Activated T-cell treated with anti-CD3 and anti-CD28 coated beads for 24 hours (primary cell): Measurements from ENCODE around the gene OR1S1.
"Not testable (repeated sequence)": the region's sequence is repeated elsewhere in the genome, so short reads cannot be mapped to it uniquely, and the experiment has no call there.

Experiments used
- DNase-seq: peaks from one replicate; pipeline ENCODE4 v3.0.0-alpha.2; 2020; ENCODE audit warnings: low read depth

Gene OR1S1

GRCh38 chr11:58212420-58212819 lies at the start of gene OR1S1:
TSS of gene OR1S1 (plus strand) at chr11:58212720.
- DNase-seq, result not testable (repeated sequence)

GRCh38 chr11:58164389-58164788 lies 48.1 kb upstream of the OR1S1 start:
- DNase-seq, result no peak

- DNase-seq, result no peak
Observed at GRCh38 chr11:58164990-58165389, 47.5 kb upstream of the OR1S1 start.

GRCh38 chr11:58165504-58166106 lies 46.9 kb upstream of the OR1S1 start:
- DNase-seq, result no peak

GRCh38 chr11:58177409-58178054 lies 35.0 kb upstream of the OR1S1 start:
- DNase-seq, result no peak

- no peak for DNase-seq
Observed at GRCh38 chr11:58178444-58178843, 34.1 kb upstream of the OR1S1 start.

- DNase-seq, result no peak
Observed at GRCh38 chr11:58179648-58180047, 32.9 kb upstream of the OR1S1 start.

- DNase-seq, result no peak
Observed at GRCh38 chr11:58186938-58187337, 25.6 kb upstream of the OR1S1 start.

- no peak for DNase-seq
Observed at GRCh38 chr11:58188770-58189169, 23.8 kb upstream of the OR1S1 start, which contains the start of gene OR9Q2. TSS of gene OR9Q2 (plus strand) at chr11:58189070. CDS start at chr11:58190491, 1,421 bp downstream.

GRCh38 chr11:58192229-58192628 lies 20.3 kb upstream of the OR1S1 start:
- no peak for DNase-seq

GRCh38 chr11:58193391-58193790 lies 19.1 kb upstream of the OR1S1 start:
- no peak for DNase-seq

- no peak for DNase-seq
Observed at GRCh38 chr11:58195939-58196338, 16.6 kb upstream of the OR1S1 start.

GRCh38 chr11:58199271-58199670 lies 13.2 kb upstream of the OR1S1 start:
- DNase-seq, result no peak

- DNase-seq, result no peak
Observed at GRCh38 chr11:58204042-58204441, 8.5 kb upstream of the OR1S1 start, which contains the start of gene OR1S2. TSS of gene OR1S2 (minus strand) at chr11:58204142. CDS start at chr11:58204142, 0 bp downstream.

- no peak for DNase-seq
Observed at GRCh38 chr11:58216476-58216875, 4.0 kb downstream of the OR1S1 start.

GRCh38 chr11:58222721-58223120 lies 10.2 kb downstream of the OR1S1 start:
- DNase-seq, result no peak

- no peak for DNase-seq
Observed at GRCh38 chr11:58227956-58228615, 15.6 kb downstream of the OR1S1 start.

- no peak for DNase-seq
Observed at GRCh38 chr11:58243954-58244353, 31.4 kb downstream of the OR1S1 start.

GRCh38 chr11:58254936-58255335 lies 42.4 kb downstream of the OR1S1 start:
- no peak for DNase-seq

- no peak for DNase-seq
Observed at GRCh38 chr11:58259983-58260382, 47.5 kb downstream of the OR1S1 start.
